Chondrocyte (in vitro differentiated cells): ENCODE measurements around the gene ZNF423. TPM values are rescaled to one million over a fixed set of nuclear protein-coding genes. Genes with fewer than 3 reads are reported as not detected.

Experiments used
- DNase-seq: peaks from one replicate; pipeline ENCODE4 v3.0.0; 2021; ENCODE audit warnings: mixed read lengths, low spot score
- H3K27ac Mint-ChIP-seq: one replicate; pipeline ENCODE4 v1.8.0; 2021; ENCODE audit warnings: mild to moderate bottlenecking, moderate library complexity, mixed read lengths; ENCODE audit not compliant: unreplicated experiment
- H3K27me3 Mint-ChIP-seq: 2 replicates; pipeline ENCODE4 v1.8.0; 2021; ENCODE audit warnings: low read depth, mixed read lengths
- H3K36me3 Mint-ChIP-seq: 2 replicates; pipeline ENCODE4 v1.8.0; 2021; ENCODE audit warnings: low read depth, mixed read lengths
- H3K4me1 Mint-ChIP-seq: 2 replicates; pipeline ENCODE4 v1.8.0; 2021; ENCODE audit warnings: low read depth, mild to moderate bottlenecking, mixed read lengths
- H3K4me3 Mint-ChIP-seq: one replicate; pipeline ENCODE4 v1.8.0; 2021; ENCODE audit warnings: mild to moderate bottlenecking, moderate library complexity, mixed read lengths; ENCODE audit not compliant: unreplicated experiment
- H3K9me3 Mint-ChIP-seq: 2 replicates; pipeline ENCODE4 v1.8.0; 2021; ENCODE audit warnings: low read depth, mixed read lengths
- total RNA-seq: library from RNA; stranded (reverse); gene quantifications from 3 replicates; pipeline ENCODE4 v1.2.1, GENCODE V29; 2021
- TF ChIP-seq, protein P1 (sequence below): fragments of 200-600 bp; sonication (generic); IDR thresholded peaks from 2 replicates; pipeline ENCODE4 v1.5.0; 2021; ENCODE audit warnings: antibody characterized with exemption, mild to moderate bottlenecking, moderate library complexity

Gene ZNF423
- total RNA-seq, 1 donor from 2014 or later = 4.7 TPM

DNA sequence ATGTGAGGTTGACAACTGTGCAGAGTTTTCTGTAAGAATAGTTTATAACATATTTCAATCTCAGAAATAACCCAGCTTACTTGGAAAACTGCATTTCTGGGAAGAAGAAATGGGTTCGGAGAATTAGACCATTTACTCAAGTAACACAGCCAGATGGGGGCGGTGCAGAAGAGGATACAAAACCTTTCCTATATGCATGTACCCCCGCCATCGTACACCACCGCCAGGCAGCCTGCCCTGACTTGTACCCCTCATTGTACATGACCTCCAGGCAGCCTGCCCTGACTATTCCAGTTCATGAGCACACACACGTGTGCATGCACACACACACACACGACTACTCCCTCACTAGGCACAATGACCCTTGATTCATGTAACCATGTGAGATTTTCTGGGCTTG lies 328.3 kb downstream of the ZNF423 start:
- Mint-ChIP-seq H3K36me3 (no peaks in the 10 kb centered on the region), H3K27me3 (peaks cover 1% of the 10 kb centered on the region), H3K4me1 (peaks cover 20% of the 10 kb centered on the region), H3K27ac (no peak overlapping the region), H3K9me3 (no peaks in the 10 kb centered on the region), H3K4me3 (no peak overlapping the region)
- no peak for DNase-seq
- TF ChIP-seq, protein P1, sequence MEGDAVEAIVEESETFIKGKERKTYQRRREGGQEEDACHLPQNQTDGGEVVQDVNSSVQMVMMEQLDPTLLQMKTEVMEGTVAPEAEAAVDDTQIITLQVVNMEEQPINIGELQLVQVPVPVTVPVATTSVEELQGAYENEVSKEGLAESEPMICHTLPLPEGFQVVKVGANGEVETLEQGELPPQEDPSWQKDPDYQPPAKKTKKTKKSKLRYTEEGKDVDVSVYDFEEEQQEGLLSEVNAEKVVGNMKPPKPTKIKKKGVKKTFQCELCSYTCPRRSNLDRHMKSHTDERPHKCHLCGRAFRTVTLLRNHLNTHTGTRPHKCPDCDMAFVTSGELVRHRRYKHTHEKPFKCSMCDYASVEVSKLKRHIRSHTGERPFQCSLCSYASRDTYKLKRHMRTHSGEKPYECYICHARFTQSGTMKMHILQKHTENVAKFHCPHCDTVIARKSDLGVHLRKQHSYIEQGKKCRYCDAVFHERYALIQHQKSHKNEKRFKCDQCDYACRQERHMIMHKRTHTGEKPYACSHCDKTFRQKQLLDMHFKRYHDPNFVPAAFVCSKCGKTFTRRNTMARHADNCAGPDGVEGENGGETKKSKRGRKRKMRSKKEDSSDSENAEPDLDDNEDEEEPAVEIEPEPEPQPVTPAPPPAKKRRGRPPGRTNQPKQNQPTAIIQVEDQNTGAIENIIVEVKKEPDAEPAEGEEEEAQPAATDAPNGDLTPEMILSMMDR = no peak

DNA sequence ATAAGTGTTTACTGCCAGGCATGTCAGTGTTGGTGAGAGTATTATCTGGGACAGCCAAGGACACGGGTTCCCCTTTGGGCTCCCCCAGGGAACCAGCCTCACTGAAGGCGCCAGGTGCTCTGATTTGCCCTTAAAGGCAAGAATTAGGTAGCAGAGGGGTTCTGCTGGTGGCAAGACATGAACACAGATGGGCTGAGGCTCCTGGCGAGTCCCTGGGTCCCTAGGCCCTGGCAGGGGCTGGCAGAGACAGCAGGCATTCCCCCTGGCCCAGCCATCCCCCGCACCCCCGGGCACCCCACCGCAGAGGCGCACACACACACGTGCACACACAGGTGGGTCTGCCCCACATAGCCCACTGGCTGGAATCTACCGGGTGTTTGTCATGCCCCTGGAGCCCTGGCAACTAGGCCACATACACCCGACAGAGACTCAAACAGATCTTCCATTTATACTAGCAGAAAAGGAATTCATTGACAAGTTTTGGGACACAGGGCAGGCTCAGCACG lies 329.0 kb downstream of the ZNF423 start:
- no peak for DNase-seq
- no peak overlapping the region for H3K4me3 Mint-ChIP-seq
- peaks cover 1% of the 10 kb centered on the region for H3K27me3 Mint-ChIP-seq
- no peaks in the 10 kb centered on the region for H3K9me3 Mint-ChIP-seq
- H3K4me1 Mint-ChIP-seq = peaks cover 15% of the 10 kb centered on the region
- no peaks in the 10 kb centered on the region for H3K36me3 Mint-ChIP-seq
- no peak overlapping the region for H3K27ac Mint-ChIP-seq
- TF ChIP-seq, protein P1 = no peak

GRCh38 chr16:49524947-49525315 lies 331.0 kb downstream of the ZNF423 start:
- DNase-seq = peak; percentile 71
- Mint-ChIP-seq H3K4me3 (no peak overlapping the region), H3K27ac (no peak overlapping the region), H3K27me3 (peaks cover 1% of the 10 kb centered on the region), H3K9me3 (no peaks in the 10 kb centered on the region), H3K36me3 (no peaks in the 10 kb centered on the region), H3K4me1 (peaks cover 5% of the 10 kb centered on the region)
- TF ChIP-seq, protein P1 = no peak

GRCh38 chr16:49524216-49524946 lies 331.5 kb downstream of the ZNF423 start:
- Mint-ChIP-seq H3K27me3 (peaks cover 1% of the 10 kb centered on the region), H3K4me3 (no peak overlapping the region)
- DNase-seq = peak; percentile 91

DNA sequence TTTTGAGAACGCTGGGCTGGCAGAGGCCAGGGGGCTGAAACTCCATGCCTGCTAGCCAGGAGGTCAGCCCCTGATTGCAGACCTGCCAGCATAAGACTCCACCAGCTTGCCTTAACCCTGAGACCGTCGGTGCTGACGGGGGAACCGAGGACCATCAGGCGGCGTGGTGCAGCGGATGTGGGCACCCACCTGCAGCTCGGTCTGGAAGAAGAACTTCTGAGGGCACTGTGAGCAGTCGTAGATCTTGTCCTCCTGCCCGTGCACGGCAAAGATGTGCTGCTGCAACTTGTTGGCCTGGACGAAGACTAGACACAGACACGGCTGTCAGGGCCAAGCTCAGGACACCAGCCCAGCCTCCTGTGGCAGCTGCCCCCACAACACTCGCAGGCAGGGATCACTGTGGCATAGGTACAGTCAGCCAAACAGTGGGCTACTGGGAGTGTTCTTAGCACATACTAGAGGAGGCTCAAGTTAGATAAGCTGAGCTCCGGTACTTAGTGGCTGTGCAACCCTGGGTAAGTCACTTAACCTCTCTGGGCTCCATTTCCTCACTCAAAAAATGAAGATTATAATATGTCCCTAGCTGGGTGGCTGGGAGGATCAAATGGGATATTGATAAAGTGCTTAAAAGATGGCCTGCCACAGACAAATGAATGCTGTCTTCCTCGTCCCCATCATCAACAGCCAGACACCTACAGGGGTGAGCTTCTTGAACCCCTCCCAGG lies 332.3 kb downstream of the ZNF423 start:
- H3K27me3 Mint-ChIP-seq = peaks cover 1% of the 10 kb centered on the region
- H3K27ac Mint-ChIP-seq = no peak overlapping the region
- H3K36me3 Mint-ChIP-seq = no peaks in the 10 kb centered on the region
- TF ChIP-seq, protein P1 = no peak
- no peak overlapping the region for H3K4me3 Mint-ChIP-seq
- peak; percentile 69 for DNase-seq
- no peaks in the 10 kb centered on the region for H3K9me3 Mint-ChIP-seq
- H3K4me1 Mint-ChIP-seq = peaks cover 5% of the 10 kb centered on the region

More at GRCh38 chr16:49524216-49524946, 331.5 kb downstream of the ZNF423 start:
- TF ChIP-seq, protein P1 = no peak
- Mint-ChIP-seq H3K9me3 (no peaks in the 10 kb centered on the region), H3K27ac (no peak overlapping the region), H3K4me1 (peaks cover 5% of the 10 kb centered on the region), H3K36me3 (no peaks in the 10 kb centered on the region)
